Left forelimb (tissue), 1 donor: ENCODE results near the gene RAB3GAP1.

ENCODE experiments used
- DNase-seq: peaks from one replicate; pipeline ENCODE4 v3.0.0-alpha.2; 2018; ENCODE audit warnings: low spot score

RAB3GAP1 gene

DNA sequence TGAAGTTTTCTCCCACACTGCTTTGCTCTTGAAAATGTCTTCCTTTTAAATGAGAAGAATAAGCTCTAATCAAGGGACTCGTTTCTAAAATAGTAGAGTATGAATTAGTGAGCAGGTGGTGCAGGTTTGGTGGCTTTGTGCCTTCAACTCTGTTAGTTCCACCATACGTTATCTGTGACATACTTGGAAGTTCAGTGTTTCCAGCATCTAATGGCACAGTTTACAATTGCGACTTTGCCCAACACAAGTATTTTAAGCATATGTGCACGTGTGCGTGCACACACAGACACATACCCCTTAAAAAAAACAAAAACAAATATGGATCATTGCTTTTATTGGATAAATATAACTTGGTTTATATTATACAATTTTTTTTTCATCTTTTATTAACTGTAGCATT is 111.8 kb downstream of the RAB3GAP1 start:
- DNase-seq: no peak

DNA sequence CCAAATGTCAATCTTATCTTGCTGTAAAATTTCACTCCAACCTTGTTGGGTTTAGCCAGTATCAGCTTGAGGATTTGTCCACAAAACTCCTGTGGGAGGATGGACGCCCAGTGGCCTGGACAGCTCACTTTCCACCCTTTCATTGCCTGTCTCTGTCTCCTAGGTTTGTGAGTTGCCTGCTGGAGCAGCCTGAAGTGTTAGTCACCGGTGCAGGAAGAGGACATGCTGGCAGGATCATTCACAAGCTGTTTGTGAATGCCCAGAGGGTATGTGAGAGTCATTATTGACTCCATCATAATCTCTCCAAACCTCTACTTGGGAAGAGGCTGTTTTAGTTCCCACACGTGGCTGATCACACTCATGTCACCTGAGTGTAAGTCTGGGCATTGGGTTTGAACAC is 112.3 kb downstream of the RAB3GAP1 start:
- no peak for DNase-seq

DNA sequence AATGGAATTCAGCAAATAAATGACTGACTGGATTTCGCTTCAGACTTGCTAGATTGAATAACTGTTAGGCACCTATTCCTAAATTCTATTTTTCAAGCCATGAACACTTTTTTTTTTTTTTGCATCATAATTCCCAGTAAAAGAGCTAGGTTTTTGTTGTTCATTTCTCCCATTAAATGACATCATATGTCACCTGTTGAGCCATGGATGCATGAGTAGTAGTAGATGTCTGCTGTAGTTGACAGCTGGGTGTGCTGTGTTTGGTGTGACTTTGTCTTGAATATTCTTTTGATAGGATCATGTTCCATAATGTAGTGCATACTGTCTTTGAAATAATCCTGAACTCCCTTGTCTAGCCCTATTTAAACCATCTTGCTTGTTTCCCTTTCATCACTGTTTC is 115.2 kb downstream of the RAB3GAP1 start:
- DNase-seq: no peak

DNA sequence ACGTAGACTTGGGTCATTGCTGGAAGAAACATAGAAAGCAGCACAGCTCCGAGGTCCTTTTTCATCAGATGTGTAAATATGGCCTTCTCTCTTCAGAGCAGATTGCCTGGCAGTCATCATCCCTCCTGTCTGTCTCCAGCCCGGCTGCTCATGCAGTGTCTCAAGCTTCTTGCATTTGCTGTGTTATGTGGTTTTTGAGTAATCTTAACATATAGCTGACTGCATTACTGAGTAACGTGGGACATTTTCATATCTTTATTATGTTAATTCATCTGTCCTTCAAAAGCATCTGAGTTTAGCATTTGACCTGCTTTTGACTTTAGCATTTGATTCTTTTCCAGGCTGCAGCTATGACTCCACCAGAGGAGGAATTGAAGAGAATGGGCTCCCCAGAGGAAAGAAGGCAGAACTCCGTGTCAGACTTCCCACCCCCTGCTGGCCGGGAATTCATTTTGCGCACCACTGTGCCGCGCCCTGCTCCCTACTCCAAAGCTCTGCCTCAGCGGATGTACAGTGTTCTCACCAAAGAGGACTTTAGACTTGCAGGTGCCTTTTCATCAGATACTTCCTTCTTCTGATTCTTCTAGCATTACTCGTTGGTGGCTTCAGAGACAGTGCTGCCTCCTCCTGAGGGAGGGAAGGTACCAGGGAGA is 116.2 kb downstream of the RAB3GAP1 start:
- DNase-seq: no peak

DNA sequence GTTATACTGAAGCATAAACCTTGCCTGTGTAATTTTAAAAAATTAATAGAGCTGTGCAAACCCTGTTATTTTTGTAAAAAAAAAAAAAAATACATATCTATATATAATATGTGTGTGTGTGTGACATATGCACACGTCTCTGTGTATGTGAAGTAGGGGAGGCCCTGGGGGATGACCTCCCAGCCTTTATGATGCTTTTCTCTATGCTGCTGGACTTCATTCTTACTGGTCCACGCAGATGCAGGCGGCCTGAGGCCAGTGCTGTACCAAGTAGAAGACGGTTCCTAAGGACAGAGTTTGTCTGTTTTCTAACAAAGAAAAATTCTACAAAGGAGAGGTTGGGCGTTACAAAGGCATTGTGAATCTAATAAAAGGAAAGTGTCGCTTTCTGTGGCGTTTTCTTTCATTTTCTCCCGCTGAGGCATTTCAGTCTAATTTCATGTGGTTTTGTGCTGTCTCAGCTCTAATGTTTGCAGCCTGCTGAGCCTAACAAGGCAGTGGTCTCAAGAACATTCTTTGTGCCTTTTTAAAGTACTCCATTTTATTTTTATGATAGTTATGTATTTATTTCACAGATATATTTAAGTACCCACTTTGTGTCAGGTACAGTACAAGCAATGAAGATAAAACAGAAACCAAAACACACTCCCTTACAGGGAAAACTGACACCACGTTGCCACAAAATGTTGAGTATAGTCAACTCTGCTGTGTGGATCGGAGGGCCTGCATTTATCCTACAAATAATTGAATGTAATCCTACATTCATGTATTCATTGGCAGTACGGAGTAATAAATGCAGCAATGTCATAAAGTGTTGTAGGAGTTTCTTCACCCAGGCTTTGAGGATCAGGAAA is 118.0 kb downstream of the RAB3GAP1 start:
- DNase-seq: no peak

DNA sequence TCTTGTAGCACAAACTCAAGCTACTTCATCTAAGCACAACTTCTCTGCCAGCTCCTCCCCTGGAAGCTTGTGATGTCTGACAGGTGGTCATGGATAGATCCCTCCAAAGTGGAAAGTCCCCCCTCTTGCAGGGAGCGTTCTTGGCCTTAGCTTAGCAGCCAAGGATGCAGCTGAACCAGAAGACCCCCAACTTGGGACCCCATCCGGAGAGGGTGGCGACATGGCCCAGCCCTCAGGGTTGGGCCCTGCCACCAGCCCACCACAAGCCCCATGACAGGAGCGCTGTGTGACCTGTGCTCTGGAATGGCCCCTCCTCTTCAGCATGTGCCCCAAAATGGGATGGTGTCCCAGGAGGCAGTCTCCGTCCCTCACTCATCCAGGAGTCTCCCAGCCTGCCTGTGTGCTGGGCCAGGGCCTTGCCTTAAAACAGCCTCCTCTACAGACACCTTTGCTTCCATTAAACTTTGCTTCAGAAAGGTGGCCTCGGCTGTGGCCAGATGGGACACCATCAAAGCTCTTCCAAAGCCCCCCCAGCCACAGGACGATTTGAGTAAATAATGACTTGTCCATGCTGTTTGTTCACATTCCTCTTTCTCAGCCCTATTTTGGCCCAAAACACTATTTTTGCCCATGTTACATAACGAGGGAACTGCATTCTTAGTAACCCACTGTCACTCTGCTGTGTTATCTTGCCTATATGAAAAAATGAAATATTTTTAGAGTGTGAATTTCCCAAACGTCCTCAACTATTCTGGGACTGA is 122.1 kb downstream of the RAB3GAP1 start:
- DNase-seq: no peak

GRCh38 chr2:135174810-135175093 is 122.7 kb downstream of the RAB3GAP1 start:
- DNase-seq: no peak

- no peak for DNase-seq
Measured at GRCh38 chr2:135175177-135175576, 123.1 kb downstream of the RAB3GAP1 start.

- no peak for DNase-seq
Measured at GRCh38 chr2:135179689-135180088, 127.6 kb downstream of the RAB3GAP1 start.

DNA sequence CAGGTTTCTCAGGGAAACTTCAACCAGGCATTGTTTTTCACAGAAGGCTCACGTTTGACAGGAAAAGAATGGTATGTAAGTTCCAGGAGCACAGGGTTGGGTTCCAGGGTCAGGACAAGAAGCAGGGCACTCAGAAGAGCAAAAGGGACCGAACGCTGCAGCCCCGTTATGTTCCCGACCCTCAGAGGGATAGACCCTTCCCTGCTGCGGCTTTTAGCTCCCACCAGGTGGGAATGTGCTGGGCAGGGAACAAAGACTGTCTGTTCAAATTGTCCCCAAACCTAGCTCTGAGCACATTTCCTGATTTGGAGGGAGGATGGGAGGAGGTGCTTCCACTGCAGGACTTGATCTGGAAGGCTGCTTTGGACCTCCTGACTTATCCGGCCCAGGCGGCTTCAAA is 130.1 kb downstream of the RAB3GAP1 start:
- DNase-seq: no peak

- no peak for DNase-seq
Measured at GRCh38 chr2:135182601-135183000, 130.5 kb downstream of the RAB3GAP1 start.

- DNase-seq: no peak
Measured at GRCh38 chr2:135183822-135184221, 131.7 kb downstream of the RAB3GAP1 start.

GRCh38 chr2:135186054-135186453 is 134.0 kb downstream of the RAB3GAP1 start:
- no peak for DNase-seq

GRCh38 chr2:135187270-135187669 is 135.2 kb downstream of the RAB3GAP1 start:
- DNase-seq: no peak

DNA sequence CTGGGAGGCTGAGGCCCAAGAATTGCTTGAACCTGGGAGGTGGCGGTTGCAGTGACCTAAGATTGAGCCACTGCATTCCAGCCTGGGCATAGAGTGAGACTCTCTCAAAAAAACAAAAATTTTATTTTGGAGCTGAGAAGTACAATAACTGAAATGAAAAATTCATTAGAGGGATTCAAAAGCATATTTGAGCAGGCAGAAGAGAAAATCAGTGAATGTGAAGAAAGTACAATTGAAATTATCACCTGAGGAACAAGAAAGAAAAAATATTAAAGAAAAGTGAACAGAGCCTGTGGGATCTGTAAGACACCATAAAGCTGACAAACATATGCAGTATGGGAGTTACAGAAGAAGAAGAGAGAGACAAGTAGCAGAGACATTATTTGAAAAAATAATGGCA is 137.1 kb downstream of the RAB3GAP1 start:
- no peak for DNase-seq

- DNase-seq: no peak
Measured at GRCh38 chr2:135190799-135191198, 138.7 kb downstream of the RAB3GAP1 start.

GRCh38 chr2:135198481-135198880 is 146.4 kb downstream of the RAB3GAP1 start:
- DNase-seq: no peak

GRCh38 chr2:135202751-135203150 is 150.7 kb downstream of the RAB3GAP1 start:
- no peak for DNase-seq

- no peak for DNase-seq
Measured at GRCh38 chr2:135203944-135204343, 151.9 kb downstream of the RAB3GAP1 start.

DNA sequence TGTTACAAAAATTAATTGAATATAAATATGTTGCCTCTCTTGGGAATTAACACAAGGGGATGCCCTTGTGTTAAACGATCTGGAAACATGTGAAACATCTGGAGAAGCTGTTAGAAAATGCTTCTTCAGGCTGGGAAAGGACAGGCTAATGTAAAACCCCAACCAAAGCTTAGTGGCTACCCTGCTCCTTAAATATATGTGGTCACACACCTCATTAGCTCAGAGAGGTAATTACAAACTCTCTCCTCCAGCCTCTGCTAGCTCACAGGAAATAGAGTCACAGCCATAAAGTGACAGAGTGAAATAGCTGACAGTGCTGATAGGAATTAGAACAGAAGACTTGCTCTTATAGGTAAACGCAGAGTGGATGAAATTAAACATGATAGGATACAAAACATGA is 155.9 kb downstream of the RAB3GAP1 start:
- DNase-seq: no peak

GRCh38 chr2:135212757-135213156 is 160.7 kb downstream of the RAB3GAP1 start:
- no peak for DNase-seq

DNA sequence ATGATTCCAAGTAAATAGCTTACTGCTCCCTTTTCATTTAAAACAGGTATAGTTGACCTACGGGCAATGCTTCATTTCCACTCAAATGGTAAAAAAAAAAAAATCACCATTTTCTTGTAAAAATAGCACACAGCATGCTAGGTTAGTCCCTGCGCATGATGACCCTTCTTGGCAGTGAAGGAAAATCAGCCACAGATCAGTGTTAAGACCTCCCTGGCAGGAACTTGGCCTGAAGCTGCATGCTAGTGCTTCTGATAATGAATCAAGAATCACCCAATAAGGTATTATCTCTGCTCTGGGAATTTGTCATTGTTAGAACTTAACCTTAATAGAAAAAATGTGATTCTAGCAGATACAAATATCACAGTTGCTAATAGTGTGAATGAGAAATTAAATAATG is 166.3 kb downstream of the RAB3GAP1 start:
- DNase-seq: no peak

DNA sequence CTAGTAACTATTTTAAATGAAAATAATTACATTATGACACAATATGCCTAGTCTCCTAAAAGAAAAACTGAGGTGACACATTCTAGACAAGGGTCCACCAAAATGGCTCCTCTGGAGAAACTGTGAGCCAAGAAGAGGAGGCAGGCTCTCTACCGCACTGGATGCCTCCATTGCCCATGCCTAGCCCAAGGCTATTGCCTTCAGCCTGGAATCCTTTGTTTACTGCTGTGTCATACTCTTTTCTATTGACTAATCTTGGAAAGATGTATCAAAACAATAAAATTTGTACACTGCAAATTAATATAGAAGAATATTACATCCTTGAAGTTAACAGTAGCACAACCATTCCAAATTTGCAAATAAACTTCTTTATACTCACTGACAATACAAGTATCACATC is 167.1 kb downstream of the RAB3GAP1 start:
- DNase-seq: no peak
